Measurements from ENCODE around the gene MAP10.

MAP10 gene

GRCh38 chr1:232851532-232851931 is 46.3 kb downstream of the MAP10 start:
- Histone ChIP-seq H3K36me3 (ENCODE audit: control insufficient read depth in 2 of 2, insufficient read depth in 1 of 2, low read length in 2 of 2) (no peaks in the 10 kb centered on the region), H3K9me3 (ENCODE audit: control insufficient read depth, insufficient read depth, low read depth, low read length) (no peaks in the 10 kb centered on the region), H3K4me3 (ENCODE audit: low read depth, low read length) (no peak overlapping the region), H3K27ac (ENCODE audit: extremely low read depth, low read depth, low read length) (no peak overlapping the region), H3K4me1 (ENCODE audit: control insufficient read depth, insufficient read depth, low read length) (peaks cover 10% of the 10 kb centered on the region; the same call in 1 of the 2 replicates)
- ChIA-PET POLR2A (no interaction called here), CTCF (interaction anchor here (1.0 kb wide), 1 partner anchor 101 kb away, joined by 5 read pairs; no protein-coding TSS in a partner anchor)
- TF ChIP-seq ZNF837 (tag by site-specific recombination; IDR thresholded peaks at IDR 0.05), result no peak
- TF ChIP-seq ZNF560 (tag by site-specific recombination; IDR thresholded peaks at IDR 0.05; ENCODE audit: borderline replicate concordance), result no peak
- TF ChIP-seq ZIC2 (tag by site-specific recombination; IDR thresholded peaks at IDR 0.05), result no peak
- no peak for TF ChIP-seq OVOL3 (tag by site-specific recombination; IDR thresholded peaks at IDR 0.05)
- TF ChIP-seq TRIM28 (IDR thresholded peaks at IDR 0.05; ENCODE audit: borderline replicate concordance, low read length), result no peak
- no peak for TF ChIP-seq ZNF324 (tag by site-specific recombination; IDR thresholded peaks at IDR 0.05)
- no peak for TF ChIP-seq ZNF488 (tag by site-specific recombination; IDR thresholded peaks at IDR 0.05)
- TF ChIP-seq ZNF555 (tag by site-specific recombination; conservative IDR thresholded peaks at IDR 0.05), result no peak
- no peak for TF ChIP-seq ZNF792 (tag by site-specific recombination; IDR thresholded peaks at IDR 0.05)
- no peak for TF ChIP-seq ZNF148 (tag by site-specific recombination; IDR thresholded peaks at IDR 0.05; ENCODE audit: borderline replicate concordance)
- no peak for TF ChIP-seq ZNF473 (tag by site-specific recombination; IDR thresholded peaks at IDR 0.05)
- no peak for TF ChIP-seq ZNF23 (tag by site-specific recombination; IDR thresholded peaks at IDR 0.05; ENCODE audit: borderline replicate concordance)
- TF ChIP-seq OSR2 (tag by site-specific recombination; IDR thresholded peaks at IDR 0.05), result no peak
- TF ChIP-seq EGR2 (tag by site-specific recombination; IDR thresholded peaks at IDR 0.05; ENCODE audit: low read depth), result no peak
- no peak for TF ChIP-seq ZNF623 (tag by site-specific recombination; IDR thresholded peaks at IDR 0.05)
- no peak for TF ChIP-seq KLF8 (tag by site-specific recombination; IDR thresholded peaks at IDR 0.05)
- TF ChIP-seq ZNF2 (tag by site-specific recombination; IDR thresholded peaks at IDR 0.05), result no peak
- TF ChIP-seq ZNF791 (tag by site-specific recombination; IDR thresholded peaks at IDR 0.05), result no peak

GRCh38 chr1:232853994-232854797 is 49.0 kb downstream of the MAP10 start:
- no peak overlapping the region for H3K27ac ChIP-seq (ENCODE audit: extremely low read depth, low read depth, low read length)
- ChIA-PET POLR2A (interaction anchor here (1.6 kb wide), 1 partner anchor 15 kb away, joined by 9 read pairs; no protein-coding TSS in a partner anchor), CTCF (interaction anchor here (0.6 to 1.4 kb wide), 5 partner anchors 24 to 870 kb away, joined by 3 to 4 read pairs (median 3); no protein-coding TSS in a partner anchor)
- peak; percentile 26 for TF ChIP-seq ZFHX2 (tag by site-specific recombination; conservative IDR thresholded peaks at IDR 0.05)
- TF ChIP-seq KLF7 (tag by site-specific recombination; IDR thresholded peaks at IDR 0.05; ENCODE audit: borderline replicate concordance), result no peak
- TF ChIP-seq ZNF155 (tag by site-specific recombination; IDR thresholded peaks at IDR 0.05), result no peak; the same call in 1 of the 2 replicates
- TF ChIP-seq ZNF596 (tag by site-specific recombination; IDR thresholded peaks at IDR 0.05), result no peak; the same call in 1 of the 2 replicates
- TF ChIP-seq GLI2 (tag by site-specific recombination; IDR thresholded peaks at IDR 0.05; ENCODE audit: borderline replicate concordance, low read depth), result peak; percentile 46; the same call in 1 of the 2 replicates
- no peak for TF ChIP-seq ZNF654 (tag by site-specific recombination; IDR thresholded peaks at IDR 0.05; ENCODE audit: low read depth)
- no peak for TF ChIP-seq PBX3 (CRISPR knock-in tag; IDR thresholded peaks at IDR 0.05)
- no peak for TF ChIP-seq ZFP69B (tag by site-specific recombination; IDR thresholded peaks at IDR 0.05)
- peak; percentile 54; the same call in 1 of the 2 replicates for TF ChIP-seq ZBTB44 (tag by site-specific recombination; IDR thresholded peaks at IDR 0.05)
- no peak for TF ChIP-seq ZFP41 (tag by site-specific recombination; IDR thresholded peaks at IDR 0.05; ENCODE audit: borderline replicate concordance)
- TF ChIP-seq HOXD13 (CRISPR knock-in tag; IDR thresholded peaks at IDR 0.05; ENCODE audit: borderline replicate concordance), result no peak

More at GRCh38 chr1:232853994-232854797, 49.0 kb downstream of the MAP10 start:
- Histone ChIP-seq H3K4me3 (ENCODE audit: low read depth, low read length) (no peak overlapping the region), H3K36me3 (ENCODE audit: control insufficient read depth in 2 of 2, insufficient read depth in 1 of 2, low read length in 2 of 2) (no peaks in the 10 kb centered on the region), H3K4me1 (ENCODE audit: control insufficient read depth, insufficient read depth, low read length) (peaks cover 10% of the 10 kb centered on the region; the same call in 1 of the 2 replicates), H3K9me3 (ENCODE audit: control insufficient read depth, insufficient read depth, low read depth, low read length) (no peaks in the 10 kb centered on the region)
